B cell (primary cell): ENCODE measurements around the gene MPPE1. TPM values are rescaled to one million over a fixed set of nuclear protein-coding genes. Genes with fewer than 3 reads are reported as not detected.
A peak's percentile ranks its signal among the peaks of the same experiment; 100 is the strongest.

Source experiments
- ATAC-seq: fragments of 200-7000 bp; cut with Tn5 transposase; one replicate; pipeline ENCODE4 v1.10.0; 2021; ENCODE audit warnings: low read depth, mild to moderate bottlenecking, moderate number of reproducible peaks, moderate library complexity
- CTCF ChIA-PET: fragments of 350-600 bp; sonication (Branson Sonifier 250); formaldehyde crosslinking; loops from one replicate; lab custom pipeline; 2021; ENCODE audit warnings: antibody characterized with exemption, inconsistent platforms; lab: Charles Lee
- POLR2A ChIA-PET: fragments of 350-600 bp; sonication (Branson Sonifier 250); formaldehyde crosslinking; loops from one replicate; lab custom pipeline; 2021; ENCODE audit warnings: antibody characterized with exemption; lab: Charles Lee
- DNase-seq: peaks from one replicate; pipeline ENCODE4 v3.0.0; 2013
- H2AFZ ChIP-seq: 2 replicates; pipeline ENCODE4 v1.6.1; 2012; ENCODE audit warnings: mild to moderate bottlenecking, low read depth, low read length; ENCODE audit not compliant: insufficient read depth, poor library complexity, severe bottlenecking
- H3K27ac ChIP-seq, 2 donors: 1 replicate in 1 of 2; 2 replicates in 1 of 2; pipeline ENCODE4 v1.5.1; 2012 to 2013; ENCODE audit warnings: low read length in 2 of 2, mild to moderate bottlenecking in 2 of 2, moderate library complexity in 1 of 2
- H3K27me3 ChIP-seq, 4 experiments: fragments of 200-600 bp in 1 of 4; sonication (generic) in 1 of 4; replicated peaks in 1 of 4; 1 replicate in 2 of 4; 2 replicates in 2 of 4; pipeline versions ENCODE4 v1.6.1 to v1.7.0; 2013 to 2016; ENCODE audit warnings: low read length in 3 of 4, mild to moderate bottlenecking in 2 of 4, mixed read lengths in 1 of 4, moderate library complexity in 1 of 4; ENCODE audit not compliant: insufficient read depth in 4 of 4, control insufficient read depth in 3 of 4; ENCODE audit errors: control extremely low read depth in 1 of 4
- H3K36me3 ChIP-seq, 2 experiments: replicated peaks in 1 of 2; 1 replicate in 1 of 2; 2 replicates in 1 of 2; pipeline versions ENCODE4 v1.6.1 to v1.7.1; 2013; ENCODE audit warnings: low read length in 1 of 2; ENCODE audit not compliant: insufficient read depth in 2 of 2, control insufficient read depth in 1 of 2; ENCODE audit errors: control extremely low read depth in 1 of 2, extremely low read depth in 1 of 2
- H3K4me1 ChIP-seq, 2 donors: fragments of 200-600 bp in 1 of 2; sonication (generic) in 1 of 2; 1 replicate in 1 of 2; 2 replicates in 1 of 2; pipeline versions ENCODE4 v1.5.1 to v1.6.1; 2013 to 2017; ENCODE audit warnings: low read length in 2 of 2; ENCODE audit not compliant: control insufficient read depth in 2 of 2, insufficient read depth in 2 of 2
- H3K4me2 ChIP-seq: replicated peaks from 2 replicates; pipeline ENCODE3; 2012; ENCODE audit warnings: mild to moderate bottlenecking, low read depth, low read length; ENCODE audit not compliant: poor library complexity, severe bottlenecking
- H3K4me3 ChIP-seq, 5 experiments: fragments of 200-600 bp in 1 of 5; sonication (generic) in 1 of 5; 1 replicate in 3 of 5; 2 replicates in 2 of 5; pipeline versions ENCODE4 v1.5.1 to v1.7.0; 2011 to 2016; ENCODE audit warnings: low read length in 4 of 5, mild to moderate bottlenecking in 4 of 5, low read depth in 2 of 5, control low read depth in 1 of 5, moderate library complexity in 1 of 5; ENCODE audit not compliant: insufficient read depth in 1 of 5; ENCODE audit errors: control extremely low read depth in 1 of 5, extremely low read depth in 1 of 5
- H3K79me2 ChIP-seq: fragments of 200-600 bp; sonication (generic); one replicate; pipeline ENCODE4 v1.6.0; 2016; ENCODE audit warnings: low read length; ENCODE audit not compliant: control insufficient read depth, insufficient read depth
- H3K9ac ChIP-seq: fragments of 200-600 bp; sonication (generic); 2 replicates; pipeline ENCODE4 v1.6.1; 2017; ENCODE audit warnings: mild to moderate bottlenecking, low read length, moderate library complexity
- H3K9me3 ChIP-seq, 3 donors: one replicate each; pipeline versions ENCODE4 v1.6.1 to v1.7.1; 2013; ENCODE audit warnings: low read length in 2 of 3; ENCODE audit not compliant: control insufficient read depth in 2 of 3, insufficient read depth in 1 of 3; ENCODE audit errors: control extremely low read depth in 1 of 3
- H4K20me1 ChIP-seq: 2 replicates; pipeline ENCODE4 v1.6.0; 2012; ENCODE audit warnings: mild to moderate bottlenecking, low read length; ENCODE audit not compliant: insufficient read depth, control insufficient read depth, poor library complexity, severe bottlenecking
- H3K27ac Mint-ChIP-seq: one replicate; pipeline ENCODE4 v1.8.0; 2021; ENCODE audit warnings: mixed read lengths
- H3K27me3 Mint-ChIP-seq: one replicate; pipeline ENCODE4 v1.8.0; 2021; ENCODE audit warnings: mixed read lengths
- H3K4me1 Mint-ChIP-seq: one replicate; pipeline ENCODE4 v1.8.0; 2021; ENCODE audit warnings: mixed read lengths
- H3K4me3 Mint-ChIP-seq: one replicate; pipeline ENCODE4 v1.8.0; 2021; ENCODE audit warnings: mixed read lengths
- H3K9me3 Mint-ChIP-seq: one replicate; pipeline ENCODE4 v1.8.0; 2022; ENCODE audit warnings: mixed read lengths; ENCODE audit not compliant: insufficient read depth
- CTCF ChIP-seq: fragments of 200-600 bp; IDR thresholded peaks from one replicate; pipeline ENCODE4 v1.8.0; 2022; ENCODE audit warnings: antibody characterized with exemption, mild to moderate bottlenecking
- EZH2 ChIP-seq: IDR thresholded peaks from 2 replicates; pipeline ENCODE4 v1.6.1; 2012; ENCODE audit warnings: borderline replicate concordance, low read depth, mild to moderate bottlenecking, moderate library complexity, low read length; ENCODE audit not compliant: insufficient read depth, poor library complexity, severe bottlenecking
- WGBS: methylation state at CpG from one replicate; pipeline ENCODE4 v1.1.5; 2013; ENCODE audit warnings: missing lambda C conversion rate; ENCODE audit not compliant: insufficient coverage; 5-methylcytosine and 5-hydroxymethylcytosine counted together
- intact Hi-C: fragments of 100-400 bp; cut with micrococcal nuclease; formaldehyde crosslinking; loops from one replicate; pipeline ENCODE4 v1.10.0; 2022
- polyA minus RNA-seq: library from RNA; depleted of rRNA, polyadenylated mRNA; stranded (reverse); fragments of >200 nt; gene quantifications from 2 replicates; pipeline ENCODE4 v1.2.3, GENCODE V29; 2012
- polyA plus RNA-seq: library from polyadenylated mRNA; depleted of rRNA; stranded (reverse); fragments of >200 nt; gene quantifications from 2 replicates; pipeline ENCODE4 v1.2.3, GENCODE V29; 2012
- total RNA-seq, 2 donors: library from RNA; stranded (reverse); fragments of 120-200 nt in 1 of 2; gene quantifications; 1 replicate in 1 of 2; 2 replicates in 1 of 2; pipeline versions ENCODE4 v1.2.3 to v1.2.4, GENCODE V29; 2013 to 2022

Gene MPPE1
- total RNA-seq (57.5 and 69.7 TPM in 2 replicates), polyA plus RNA-seq (51.1 and 83.5 TPM in 2 replicates), polyA minus RNA-seq (28.6 and 39.9 TPM in 2 replicates)
- total RNA-seq (2013), result 63.3 TPM

GRCh38 chr18:11908182-11909060, at the start of gene MPPE1:
Gene MPPE1, minus strand, starts transcription at chr18:11908317. Its CDS starts 11,053 bp downstream, at chr18:11897264.
- Histone ChIP-seq H3K27me3 (no peaks in the 10 kb centered on the region), H3K4me3 (peak within 1 kb of the TSS; percentile 75 to 96 (median 84)), H3K79me2 (peaks cover 25% of the 10 kb centered on the region), H3K9ac (peak within 1 kb of the TSS; percentile 75), H2AFZ (peak within 1 kb of the TSS; percentile 86), H3K27ac (peak within 1 kb of the TSS; percentile 93 to 97), H3K4me2 (peak within 1 kb of the TSS; percentile 96), H4K20me1 (no peaks in the 10 kb centered on the region), H3K9me3 (no peaks in the 10 kb centered on the region), H3K36me3 (peaks cover 0 to 16% of the 10 kb centered on the region in 2 experiments), H3K4me1 (peaks cover 13 to 18% of the 10 kb centered on the region in 2 donors)
- peak; percentile 92 for ATAC-seq
- no peaks in the 10 kb centered on the region for H3K27me3 Mint-ChIP-seq
- H3K4me1 Mint-ChIP-seq, result peaks cover 21% of the 10 kb centered on the region
- no peaks in the 10 kb centered on the region for H3K9me3 Mint-ChIP-seq
- peak within 1 kb of the TSS; percentile 94 for H3K27ac Mint-ChIP-seq
- peak; percentile 94 for DNase-seq
- under 1% methylated on average over 106 of the region's 106 CpGs for WGBS
- POLR2A ChIA-PET, result interaction anchor here (0.9 kb wide), 1 partner anchor 127 kb away, joined by 3 read pairs; no protein-coding TSS in a partner anchor
- intact Hi-C loops, result loop anchor here (1.0 kb wide), 3 partner anchors 25 to 72 kb away; partner anchors contain the start of gene CHMP1B
- TF ChIP-seq CTCF (no peak), EZH2 (no peak)
- CTCF ChIA-PET, result interaction anchor here (0.8 to 1.3 kb wide), 4 partner anchors 12 to 89 kb away, joined by 3 to 6 read pairs (median 3); no protein-coding TSS in a partner anchor
- H3K4me3 Mint-ChIP-seq, result peak within 1 kb of the TSS; percentile 93

DNA sequence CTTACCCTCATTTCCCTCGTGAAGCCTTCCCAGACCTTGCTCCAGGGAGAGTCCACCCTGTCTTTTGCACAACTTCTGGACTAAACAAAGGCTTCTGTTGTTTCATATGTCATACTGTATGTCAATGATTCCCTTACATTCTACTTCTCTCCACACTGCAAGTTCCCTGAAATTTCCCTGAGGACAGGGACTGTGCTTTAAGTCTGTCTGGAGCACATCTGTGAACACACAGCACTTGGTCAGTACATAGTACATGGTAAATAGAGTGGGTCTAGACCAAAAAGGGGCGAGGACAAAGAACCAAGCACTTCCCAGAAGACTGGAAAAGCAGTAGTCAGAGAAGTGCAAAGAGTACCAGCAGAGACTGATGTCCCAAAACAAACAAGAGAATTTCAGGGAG, 49.5 kb upstream of the MPPE1 start:
- H3K4me3 Mint-ChIP-seq, result no peak overlapping the region
- no peaks in the 10 kb centered on the region for H4K20me1 ChIP-seq
- ChIA-PET CTCF (no interaction called here), POLR2A (no interaction called here)
- no peaks in the 10 kb centered on the region for H3K27me3 ChIP-seq
- no peaks in the 10 kb centered on the region for H3K4me1 ChIP-seq
- peaks cover 0 to 18% (median 6%) of the 10 kb centered on the region in 3 donors for H3K9me3 ChIP-seq
- H3K4me2 ChIP-seq, result no peak overlapping the region
- no peak for ATAC-seq
- peaks cover 7% of the 10 kb centered on the region for H3K27me3 Mint-ChIP-seq
- DNase-seq, result no peak
- H3K27ac ChIP-seq, result no peak overlapping the region
- no peaks in the 10 kb centered on the region for H3K36me3 ChIP-seq
- no peak overlapping the region for H3K4me3 ChIP-seq
- no peak overlapping the region for H3K9ac ChIP-seq
- H3K79me2 ChIP-seq, result no peaks in the 10 kb centered on the region
- H3K4me1 Mint-ChIP-seq, result no peaks in the 10 kb centered on the region
- no peak overlapping the region for H3K27ac Mint-ChIP-seq
- WGBS, result no CpG with 5 or more reads among the region's 2 CpGs
- H2AFZ ChIP-seq, result no peak overlapping the region
- peaks cover 10% of the 10 kb centered on the region for H3K9me3 Mint-ChIP-seq
- TF ChIP-seq EZH2, result no peak
- no peak for TF ChIP-seq CTCF
- intact Hi-C loops, result no loop called here
